Stimulated activated naive CD8-positive, alpha-beta T cell treated with anti-CD3 and anti-CD28 coated beads, Interleukin-15, amount 100 ng/mL, for 72 hours (primary cell): Measurements from ENCODE around the gene TRIP13.
"Not testable (repeated sequence)": the region's sequence is repeated elsewhere in the genome, so short reads cannot be mapped to it uniquely, and the experiment has no call there.

Experiments used
- ATAC-seq: fragments of 150-1000 bp; cut with Tn5 transposase; 2 replicates; pipeline ENCODE4 v1.10.0; 2021; ENCODE audit warnings: mild to moderate bottlenecking, moderate library complexity
- DNase-seq, 2 donors: peaks; one replicate each; pipeline ENCODE4 v3.0.0; 2021 to 2022
- H3K27ac Mint-ChIP-seq, 2 donors: one replicate each; pipeline ENCODE4 v1.8.0; 2022; ENCODE audit warnings: mild to moderate bottlenecking in 2 of 2, mixed read lengths in 2 of 2, moderate library complexity in 2 of 2
- H3K27me3 Mint-ChIP-seq: one replicate; pipeline ENCODE4 v1.8.0; 2022; ENCODE audit warnings: mixed read lengths
- H3K4me1 Mint-ChIP-seq: one replicate; pipeline ENCODE4 v1.8.0; 2022; ENCODE audit warnings: mild to moderate bottlenecking, mixed read lengths
- H3K4me3 Mint-ChIP-seq, 2 donors: one replicate each; pipeline ENCODE4 v1.8.0; 2022; ENCODE audit warnings: mild to moderate bottlenecking in 2 of 2, mixed read lengths in 2 of 2, moderate library complexity in 1 of 2
- H3K9me3 Mint-ChIP-seq, 2 donors: one replicate each; pipeline ENCODE4 v1.8.0; 2022; ENCODE audit warnings: mixed read lengths in 2 of 2

The TRIP13 gene

DNA sequence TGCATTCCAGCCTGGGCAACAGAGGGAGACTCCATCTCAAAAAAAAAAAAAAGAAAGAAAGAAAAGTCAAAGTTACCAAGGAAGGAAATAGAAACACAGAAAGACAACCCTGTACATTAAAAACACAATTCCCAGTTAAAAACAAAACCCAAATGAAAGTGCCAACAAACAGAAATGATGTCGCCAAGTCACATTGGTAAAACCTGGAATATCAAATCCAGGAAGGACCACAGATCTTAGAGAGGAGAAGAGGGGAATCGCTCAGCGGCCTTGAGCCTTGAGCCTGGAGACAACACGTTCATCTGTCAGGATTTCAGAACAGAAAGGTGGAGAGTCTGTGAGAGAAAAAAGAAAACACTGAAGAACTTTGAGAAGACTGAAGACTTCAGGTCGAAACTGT is 40.7 kb upstream of the TRIP13 start:
- no peak for ATAC-seq
- Mint-ChIP-seq H3K4me1 (peaks cover under 1% of the 10 kb centered on the region), H3K27ac (no peak overlapping the region), H3K27me3 (peaks cover 21% of the 10 kb centered on the region), H3K9me3 (peaks cover 0 to 1% of the 10 kb centered on the region in 2 donors), H3K4me3 (no peak overlapping the region)
- DNase-seq, result no peak

DNA sequence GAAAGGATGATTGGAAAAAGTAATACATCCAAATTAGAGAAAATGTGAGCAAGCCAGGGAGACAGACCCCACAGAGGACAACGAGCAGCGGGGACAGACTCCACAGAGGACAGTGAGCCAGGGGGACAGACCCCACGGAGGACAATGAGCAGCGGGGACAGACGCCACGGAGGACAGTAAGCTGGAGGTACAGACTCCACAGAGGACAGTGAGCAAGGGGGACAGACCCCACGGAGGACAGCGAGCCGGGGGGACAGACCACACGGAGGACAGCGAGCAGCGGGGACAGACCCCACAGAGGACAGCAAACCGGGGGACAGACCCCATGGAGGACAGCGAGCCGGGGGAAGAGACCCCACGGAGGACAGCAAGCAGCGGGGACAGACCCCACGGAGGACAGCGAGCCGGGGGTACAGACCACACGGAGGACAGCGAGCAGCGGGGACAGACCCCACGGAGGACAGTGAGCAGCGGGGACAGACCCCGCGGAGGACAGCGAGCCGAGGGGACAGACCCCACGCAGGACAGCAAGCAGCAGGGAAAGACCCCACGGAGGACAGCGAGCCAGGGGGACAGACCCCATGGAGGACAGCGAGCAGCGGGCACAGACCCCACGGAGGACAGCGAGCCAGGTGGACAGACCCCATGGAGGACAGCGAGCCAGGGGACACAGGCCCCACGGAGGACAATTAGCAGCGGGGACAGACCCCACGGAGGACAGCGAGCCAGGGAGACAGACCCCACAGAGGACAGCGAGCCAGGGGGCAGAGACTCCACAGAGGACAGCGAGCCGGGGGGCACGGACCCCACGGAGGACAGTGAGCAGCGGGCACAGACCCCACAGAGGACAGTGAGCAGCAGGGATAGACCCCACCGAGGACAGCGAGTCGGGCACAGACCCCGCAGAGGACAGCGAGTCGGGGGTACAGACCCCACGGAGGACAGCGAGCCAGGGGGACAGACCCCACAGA is 40.0 kb upstream of the TRIP13 start:
- no peak for ATAC-seq
- H3K9me3 Mint-ChIP-seq, result no peaks in the 10 kb centered on the region
- H3K27me3 Mint-ChIP-seq, result peaks cover 21% of the 10 kb centered on the region
- H3K4me1 Mint-ChIP-seq, result no peaks in the 10 kb centered on the region
- no peak overlapping the region for H3K4me3 Mint-ChIP-seq
- no peak for DNase-seq
- no peak overlapping the region for H3K27ac Mint-ChIP-seq

DNA sequence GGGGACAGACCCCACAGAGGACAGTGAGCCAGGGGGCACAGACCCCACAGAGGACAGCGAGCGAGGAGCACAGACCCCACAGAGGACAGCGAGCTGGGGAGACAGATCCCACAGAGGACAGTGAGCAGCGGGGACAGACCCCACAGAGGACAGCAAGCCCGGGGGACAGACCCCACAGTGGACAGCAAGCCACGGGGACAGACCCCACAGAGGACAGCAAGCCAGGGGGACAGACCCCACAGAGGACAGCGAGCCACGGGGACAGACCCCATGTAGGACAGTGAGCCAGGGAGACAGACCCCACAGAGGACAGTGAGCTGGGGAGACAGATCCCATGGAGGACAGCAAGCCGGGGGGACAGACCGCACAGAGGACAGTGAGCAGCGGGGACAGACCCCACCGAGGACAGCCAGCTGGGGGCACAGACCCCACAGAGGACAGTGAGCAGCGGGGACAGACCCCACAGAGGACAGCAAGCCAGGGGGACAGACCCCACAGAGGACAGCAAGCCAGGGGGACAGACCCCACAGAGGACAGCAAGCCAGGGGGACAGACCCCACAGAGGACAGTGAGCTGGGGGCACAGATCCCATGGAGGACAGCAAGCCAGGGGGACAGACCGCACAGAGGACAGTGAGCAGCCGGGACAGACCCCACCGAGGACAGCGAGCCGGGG is 39.1 kb upstream of the TRIP13 start:
- H3K27me3 Mint-ChIP-seq, result peaks cover 21% of the 10 kb centered on the region

DNA sequence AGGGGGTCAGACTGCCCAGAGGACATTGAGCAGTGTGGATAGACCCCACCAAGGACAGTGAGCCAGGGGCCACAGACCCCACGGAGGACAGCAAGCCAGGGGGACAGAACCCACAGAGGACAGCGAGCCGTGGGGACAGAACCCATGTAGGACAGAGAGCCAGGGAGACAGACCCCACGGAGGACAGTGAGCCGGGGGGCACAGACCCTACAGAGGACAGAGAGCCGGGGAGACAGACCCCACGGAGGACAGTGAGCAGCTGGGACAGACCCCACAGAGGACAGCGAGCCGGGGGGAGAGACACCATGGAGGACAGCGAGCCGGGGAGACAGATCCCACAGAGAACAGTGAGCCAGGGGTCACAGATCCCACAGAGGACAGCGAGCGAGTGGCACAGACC is 38.5 kb upstream of the TRIP13 start:
- Mint-ChIP-seq H3K9me3 (no peaks in the 10 kb centered on the region), H3K4me1 (no peaks in the 10 kb centered on the region), H3K4me3 (no peak overlapping the region), H3K27me3 (peaks cover 21% of the 10 kb centered on the region), H3K27ac (no peak overlapping the region)
- ATAC-seq (no peak), DNase-seq (no peak)

More for the DNA sequence above, 39.1 kb upstream of the TRIP13 start:
- not testable (repeated sequence) for DNase-seq, H3K27ac Mint-ChIP-seq, H3K4me3 Mint-ChIP-seq, ATAC-seq, H3K4me1 Mint-ChIP-seq, H3K9me3 Mint-ChIP-seq

DNA sequence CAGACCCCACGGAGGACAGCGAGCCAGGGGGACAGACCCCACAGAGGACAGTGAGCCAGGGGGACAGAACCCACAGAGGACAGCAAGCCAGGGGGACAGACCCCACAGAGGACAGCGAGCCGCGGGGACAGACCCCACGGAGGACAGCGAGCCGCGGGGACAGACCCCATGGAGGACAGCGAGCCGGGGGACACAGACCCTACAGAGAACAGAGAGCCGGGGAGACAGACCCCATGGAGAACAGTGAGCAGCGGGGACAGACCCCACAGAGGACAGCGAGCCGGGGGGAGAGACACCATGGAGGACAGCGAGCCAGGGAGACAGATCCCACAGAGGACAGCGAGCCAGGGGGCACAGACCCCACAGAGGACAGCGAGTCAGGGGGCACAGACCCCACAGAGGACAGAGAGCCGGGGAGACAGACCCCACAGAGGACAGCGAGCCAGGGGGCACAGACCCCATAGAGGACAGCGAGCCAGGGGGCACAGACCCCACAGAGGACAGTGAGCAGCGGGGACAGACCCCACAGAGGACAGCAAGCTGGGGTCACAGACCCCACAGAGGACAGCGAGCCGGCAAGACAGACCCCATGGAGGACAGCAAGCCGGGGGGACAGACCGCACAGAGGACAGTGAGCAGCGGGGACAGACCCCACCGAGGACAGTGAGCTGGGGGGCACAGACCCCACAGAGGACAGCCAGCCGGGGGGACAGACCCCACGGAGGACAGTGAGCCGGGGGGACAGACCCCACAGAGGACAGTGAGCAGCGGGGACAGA is 37.5 kb upstream of the TRIP13 start:
- H3K4me1 Mint-ChIP-seq, result no peaks in the 10 kb centered on the region
- no peak overlapping the region for H3K27ac Mint-ChIP-seq
- no peak overlapping the region for H3K4me3 Mint-ChIP-seq
- H3K27me3 Mint-ChIP-seq, result peaks cover 21% of the 10 kb centered on the region
- no peaks in the 10 kb centered on the region for H3K9me3 Mint-ChIP-seq
- DNase-seq (no peak), ATAC-seq (no peak)

DNA sequence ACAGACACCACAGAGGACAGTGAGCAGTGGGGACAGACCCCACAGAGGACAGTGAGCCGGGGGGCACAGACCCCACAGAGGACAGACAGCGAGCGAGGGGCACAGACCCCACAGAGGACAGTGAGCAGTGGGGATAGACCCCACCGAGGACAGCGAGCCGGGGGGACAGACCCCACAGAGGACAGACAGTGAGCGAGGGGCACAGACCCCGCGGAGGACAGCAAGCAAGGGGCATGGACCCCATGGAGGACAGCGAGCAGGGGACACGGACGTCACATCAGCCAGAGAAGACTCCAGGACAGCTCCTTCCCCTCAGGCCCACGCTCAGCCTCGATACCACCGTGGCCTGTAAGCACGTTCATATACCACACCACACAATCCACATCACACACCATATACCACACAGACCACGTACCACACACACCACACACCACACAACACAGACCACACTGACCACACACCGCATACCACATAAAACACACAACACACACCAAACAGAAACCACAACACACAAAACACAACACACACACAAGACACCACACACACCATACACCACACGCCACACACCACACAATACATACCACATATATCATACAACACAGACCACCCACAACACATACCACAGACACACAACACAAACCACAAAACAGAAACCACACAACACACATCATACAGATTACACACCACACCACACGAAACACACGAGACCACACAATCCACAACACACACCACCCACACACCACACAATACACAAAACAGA is 36.7 kb upstream of the TRIP13 start:
- peak; percentile 26 to 28 for DNase-seq
- Mint-ChIP-seq H3K27me3 (peaks cover 21% of the 10 kb centered on the region), H3K4me3 (no peak overlapping the region), H3K9me3 (no peaks in the 10 kb centered on the region), H3K27ac (no peak overlapping the region), H3K4me1 (no peaks in the 10 kb centered on the region)
- ATAC-seq, result peak; percentile 53

DNA sequence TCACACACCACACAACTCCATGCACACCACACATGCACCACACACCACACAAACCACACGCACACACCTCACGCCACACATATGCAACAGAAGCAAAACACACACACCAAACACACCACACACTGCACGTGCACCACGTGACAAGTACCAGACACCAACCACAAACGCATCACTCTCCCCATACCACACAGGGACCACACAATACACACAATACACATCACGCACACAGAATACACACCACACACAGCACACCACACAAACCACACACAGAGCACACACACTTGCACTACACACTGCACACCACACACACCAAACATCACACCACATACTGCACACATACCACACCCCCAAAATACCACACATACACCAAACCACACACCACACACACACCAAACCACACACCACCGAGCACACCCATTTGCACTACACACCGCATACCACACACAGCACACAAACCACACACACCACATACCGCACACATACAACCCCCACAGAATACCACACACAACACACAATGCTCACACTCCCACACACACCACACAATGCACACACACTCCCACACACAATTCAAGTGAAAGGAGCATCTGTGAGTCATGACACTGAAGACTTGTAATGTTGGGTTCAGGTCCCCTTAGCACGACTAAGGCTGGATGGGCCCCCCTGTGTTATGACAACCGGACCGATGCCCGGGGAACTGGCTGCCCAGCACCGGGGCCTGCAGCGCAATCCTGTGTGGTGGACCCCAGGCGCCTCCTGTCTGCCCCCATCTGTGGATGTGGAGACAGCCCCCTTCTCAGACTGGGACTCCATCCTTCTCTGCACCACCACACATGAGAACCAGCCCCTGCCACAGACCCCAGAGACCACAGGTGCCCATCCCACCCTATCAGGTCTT is 35.9 kb upstream of the TRIP13 start:
- no peak overlapping the region for H3K27ac Mint-ChIP-seq
- H3K4me1 Mint-ChIP-seq, result no peaks in the 10 kb centered on the region
- ATAC-seq (peak; percentile 33), DNase-seq (peak in 1 of 2 donors; percentile 30)
- no peak overlapping the region for H3K4me3 Mint-ChIP-seq
- no peaks in the 10 kb centered on the region for H3K9me3 Mint-ChIP-seq
- peaks cover 15% of the 10 kb centered on the region for H3K27me3 Mint-ChIP-seq

DNA sequence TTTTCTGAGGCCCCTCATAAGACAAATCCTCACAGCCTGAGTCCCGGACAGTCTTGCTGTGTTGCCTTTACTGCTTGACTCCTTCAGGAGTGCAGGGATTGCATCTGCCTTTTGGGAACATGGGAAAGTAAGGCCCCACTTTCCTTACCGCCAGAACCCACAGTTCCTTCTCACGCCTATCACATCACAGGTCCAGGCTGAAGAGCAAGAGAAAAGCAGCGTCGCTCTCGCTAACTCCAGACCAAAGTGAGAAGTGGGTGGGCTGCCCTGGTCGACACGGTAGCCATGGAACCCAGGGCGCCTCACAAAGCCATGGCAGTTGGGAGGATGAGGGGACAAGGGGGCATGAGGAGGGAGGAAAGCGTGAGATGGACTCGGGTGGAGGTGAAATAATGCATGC is 34.0 kb upstream of the TRIP13 start:
- Mint-ChIP-seq H3K27ac (peak overlapping the region in 1 of 2 donors; percentile 87), H3K4me1 (no peaks in the 10 kb centered on the region), H3K9me3 (no peaks in the 10 kb centered on the region), H3K4me3 (no peak overlapping the region), H3K27me3 (no peaks in the 10 kb centered on the region)
- ATAC-seq (no peak), DNase-seq (no peak)

DNA sequence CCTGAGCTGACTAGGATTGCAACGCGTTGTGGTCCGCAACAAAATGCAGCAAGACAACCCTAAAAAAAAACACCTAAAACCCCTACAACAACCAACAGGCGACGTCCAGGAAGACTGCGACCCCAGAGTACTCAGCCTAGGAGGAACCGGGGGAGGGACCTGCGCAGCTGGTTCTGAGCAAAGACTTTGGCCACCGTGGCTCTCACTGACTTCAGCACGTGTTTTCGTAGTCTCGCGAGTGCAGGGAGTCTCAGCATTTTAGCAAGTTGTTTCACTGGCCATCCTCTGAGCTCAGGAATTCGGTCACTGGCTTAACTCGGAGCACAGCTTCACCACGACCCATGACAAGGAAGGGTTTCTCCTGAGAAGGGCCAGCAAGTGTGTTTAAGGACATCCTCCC is 33.3 kb upstream of the TRIP13 start:
- Mint-ChIP-seq H3K27me3 (no peaks in the 10 kb centered on the region), H3K4me3 (no peak overlapping the region), H3K9me3 (no peaks in the 10 kb centered on the region), H3K4me1 (no peaks in the 10 kb centered on the region), H3K27ac (no peak overlapping the region)
- DNase-seq (no peak), ATAC-seq (no peak)

DNA sequence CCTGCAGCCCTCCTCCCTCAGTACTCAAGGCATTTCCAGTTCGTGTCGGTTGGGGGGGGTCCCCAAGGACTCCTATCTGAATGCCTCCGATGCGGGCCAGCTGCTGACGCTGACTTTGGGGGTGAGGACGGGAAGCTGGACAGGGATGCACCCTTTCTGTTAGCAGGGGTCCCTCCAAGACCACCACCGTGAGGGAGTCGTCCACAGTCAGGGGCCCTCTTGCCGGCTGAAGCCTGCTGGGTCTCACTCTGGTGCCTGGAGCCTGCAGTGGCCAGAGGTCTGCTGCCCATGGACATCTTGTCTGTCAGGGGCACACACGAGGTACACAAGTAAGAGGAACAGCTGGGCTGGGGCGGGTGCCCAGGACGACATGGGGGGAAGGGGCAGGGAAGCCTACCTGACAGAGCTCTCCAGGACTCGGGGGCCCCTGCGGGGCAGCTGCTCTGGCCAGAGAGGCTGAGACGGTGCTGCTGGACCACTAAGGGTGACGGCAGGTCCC is 32.8 kb upstream of the TRIP13 start:
- no peak for ATAC-seq
- Mint-ChIP-seq H3K27ac (no peak overlapping the region), H3K27me3 (no peaks in the 10 kb centered on the region), H3K4me3 (no peak overlapping the region), H3K9me3 (no peaks in the 10 kb centered on the region), H3K4me1 (no peaks in the 10 kb centered on the region)
- DNase-seq, result no peak

DNA sequence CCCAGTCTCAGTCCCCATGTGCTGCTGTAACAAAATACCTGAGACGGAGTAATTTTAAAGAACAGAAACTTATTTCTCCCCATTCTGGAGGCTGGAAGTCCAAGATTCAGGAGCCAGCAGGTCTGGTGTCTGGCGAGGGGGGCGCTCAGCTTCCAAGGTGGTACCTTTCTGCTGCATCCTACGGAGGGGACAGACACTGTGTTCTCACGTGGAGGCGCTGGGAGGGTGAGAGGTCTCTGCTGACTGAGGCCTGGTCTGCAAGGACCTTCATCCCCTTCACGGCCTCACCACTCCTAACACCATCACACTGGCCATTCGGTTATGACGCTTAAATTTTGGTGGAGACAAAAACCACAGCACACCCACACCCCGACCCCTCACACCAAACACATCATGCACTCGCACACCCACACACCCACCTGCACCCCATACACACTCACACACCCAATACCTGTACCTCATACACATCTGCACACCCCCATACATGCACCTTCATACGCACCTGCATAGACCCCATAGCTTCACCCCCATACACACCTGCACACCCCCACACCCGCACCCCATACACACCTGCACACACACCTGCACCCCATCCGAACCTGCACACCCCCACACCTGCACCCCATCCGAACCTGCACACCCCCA is 32.1 kb upstream of the TRIP13 start:
- Mint-ChIP-seq H3K27ac (peak overlapping the region in 1 of 2 donors; percentile 7), H3K9me3 (no peaks in the 10 kb centered on the region), H3K4me1 (no peaks in the 10 kb centered on the region), H3K4me3 (no peak overlapping the region), H3K27me3 (no peaks in the 10 kb centered on the region)
- ATAC-seq, result peak; percentile 18
- no peak for DNase-seq

DNA sequence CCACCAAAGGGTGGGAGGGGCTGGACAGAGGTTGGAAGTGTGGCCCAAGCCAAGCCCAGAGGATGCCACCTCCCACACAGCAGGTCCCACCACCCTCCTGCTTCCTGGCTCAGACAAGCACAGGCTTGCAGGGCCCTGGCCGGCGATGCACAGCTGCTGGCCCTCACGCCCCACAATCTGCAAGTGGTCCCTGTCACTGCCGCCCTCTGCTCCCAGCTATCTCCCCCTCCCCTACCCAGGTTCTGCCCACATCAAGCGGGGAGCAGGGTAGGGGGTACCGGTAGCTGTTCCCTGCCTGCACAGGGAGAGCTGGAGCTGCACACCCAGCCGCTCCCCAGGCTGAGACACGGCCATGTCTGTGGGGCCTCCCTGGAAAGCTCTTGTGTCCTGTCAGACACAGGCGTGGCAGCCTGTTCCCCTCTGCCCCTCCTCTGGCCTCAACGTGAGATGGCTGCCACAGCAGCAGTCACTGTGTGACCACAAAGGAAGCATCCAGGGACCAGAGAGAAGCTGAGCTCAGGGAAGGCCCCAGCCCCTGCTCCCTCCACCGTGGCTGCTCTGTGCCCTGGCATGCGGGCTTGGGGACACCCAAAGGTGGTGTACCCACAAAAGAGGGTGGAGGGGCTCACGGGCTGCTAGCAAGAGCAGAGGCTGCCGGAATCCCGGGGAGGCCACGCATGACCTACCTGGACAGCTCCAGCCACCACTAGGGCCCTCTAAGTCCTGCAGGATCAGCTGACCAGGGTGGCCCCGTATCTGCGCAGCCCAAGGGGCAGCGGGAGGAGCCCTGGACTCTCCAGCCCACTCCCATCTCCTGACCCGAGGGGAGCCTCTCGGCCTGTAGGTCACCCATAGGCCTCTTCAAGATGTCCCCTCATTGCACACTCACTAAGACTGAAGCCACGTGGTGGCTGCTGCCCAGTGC is 31.0 kb upstream of the TRIP13 start:
- no peak for DNase-seq
- Mint-ChIP-seq H3K4me3 (no peak overlapping the region), H3K27ac (no peak overlapping the region), H3K4me1 (no peaks in the 10 kb centered on the region), H3K27me3 (no peaks in the 10 kb centered on the region), H3K9me3 (no peaks in the 10 kb centered on the region)
- peak; percentile 13 for ATAC-seq
